GM18511 (cell line): Measurements from ENCODE around the gene AAMDC.
"Not testable (repeated sequence)": the region's sequence is repeated elsewhere in the genome, so short reads cannot be mapped to it uniquely, and the experiment has no call there.

Experiments
- ATAC-seq: cut with Tn5 transposase; IDR thresholded peaks from one replicate; pipeline ENCODE4 v1.9.1; 2021; ENCODE audit warnings: mild to moderate bottlenecking, moderate library complexity; ENCODE audit not compliant: unreplicated experiment

AAMDC gene

DNA sequence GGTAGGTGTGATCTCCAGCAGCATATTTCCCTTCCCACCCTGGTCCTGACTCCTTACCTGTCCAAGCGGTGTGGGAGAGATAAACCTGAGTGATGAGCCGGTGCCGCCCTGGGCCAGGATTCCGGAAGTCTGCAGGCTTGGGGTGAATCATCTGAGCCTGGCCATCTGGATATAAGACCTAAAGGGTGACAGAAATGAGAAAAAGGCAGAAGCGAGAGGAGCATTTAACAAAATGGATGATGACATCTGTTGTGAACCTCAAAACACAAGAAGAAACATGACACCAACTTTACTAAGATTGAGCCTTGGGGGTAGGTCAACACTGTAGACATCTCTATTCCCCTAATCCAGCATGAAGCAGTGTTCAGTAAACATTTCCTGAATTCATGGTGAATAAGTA lies 62.8 kb downstream of the AAMDC start:
- ATAC-seq = no peak

DNA sequence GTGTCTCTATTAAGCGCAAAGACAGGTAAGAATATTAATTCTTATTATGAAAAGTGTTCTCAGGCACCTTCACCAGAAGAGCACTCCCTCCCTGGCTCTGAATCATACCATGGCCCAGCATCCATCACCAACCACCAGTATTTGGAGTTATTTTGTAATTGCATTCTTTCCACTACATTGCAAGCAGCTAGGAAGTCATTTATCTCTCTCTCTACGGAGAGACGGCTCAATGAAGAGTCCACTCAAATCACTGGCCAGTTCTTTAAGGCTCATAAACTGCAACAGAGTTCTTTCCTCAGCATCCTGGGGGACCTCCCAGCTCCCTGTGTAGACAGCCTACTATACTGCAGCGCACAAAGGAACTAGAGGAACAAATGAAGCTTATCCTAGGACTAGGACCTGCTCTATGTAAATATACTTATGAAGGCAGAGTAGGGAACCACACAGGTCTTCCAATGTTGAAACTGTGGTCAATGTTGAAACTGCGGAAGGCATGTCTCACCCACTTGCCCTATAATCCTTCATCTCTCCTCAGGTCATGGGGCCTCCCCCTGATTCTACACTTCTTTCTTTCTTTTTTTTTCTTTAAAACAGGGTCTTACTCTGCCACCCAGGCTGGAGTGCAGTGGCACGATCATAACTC lies 63.4 kb downstream of the AAMDC start:
- ATAC-seq = no peak

DNA sequence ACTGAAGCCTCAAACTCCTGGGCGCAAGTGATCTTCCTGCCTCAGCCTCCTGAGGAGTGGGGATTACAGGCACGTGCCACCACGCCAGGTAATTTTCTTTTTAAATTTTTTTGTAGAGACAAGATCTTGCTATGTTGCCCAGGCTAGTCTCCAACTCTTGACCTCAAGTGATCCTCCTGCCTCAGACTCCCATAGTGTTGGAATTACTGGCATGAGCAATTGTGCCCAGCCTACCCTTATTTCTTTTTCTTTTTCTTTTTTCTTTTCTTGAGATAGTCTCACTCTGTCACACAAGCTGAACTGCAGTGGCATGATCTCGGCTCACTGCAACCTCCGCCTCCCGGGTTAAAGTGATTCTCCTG lies 63.9 kb downstream of the AAMDC start:
- no peak for ATAC-seq

DNA sequence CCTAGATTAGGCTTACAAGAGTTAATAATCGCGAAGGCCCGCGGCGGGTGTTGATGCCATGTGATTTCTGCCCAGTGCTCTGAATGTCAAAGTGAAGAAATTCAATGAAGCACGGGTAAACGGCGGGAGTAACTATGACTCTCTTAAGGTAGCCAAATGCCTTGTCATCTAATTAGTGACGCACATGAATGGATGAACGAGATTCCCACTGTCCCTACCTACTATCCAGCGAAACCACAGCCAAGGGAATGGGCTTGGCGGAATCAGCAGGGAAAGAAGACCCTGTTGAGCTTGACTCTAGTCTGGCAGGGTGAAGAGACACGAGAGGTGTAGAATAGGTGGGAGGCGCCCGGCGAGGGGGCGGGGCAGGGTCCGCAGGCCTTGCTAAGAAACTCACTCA lies 65.5 kb downstream of the AAMDC start:
- ATAC-seq = no peak

DNA sequence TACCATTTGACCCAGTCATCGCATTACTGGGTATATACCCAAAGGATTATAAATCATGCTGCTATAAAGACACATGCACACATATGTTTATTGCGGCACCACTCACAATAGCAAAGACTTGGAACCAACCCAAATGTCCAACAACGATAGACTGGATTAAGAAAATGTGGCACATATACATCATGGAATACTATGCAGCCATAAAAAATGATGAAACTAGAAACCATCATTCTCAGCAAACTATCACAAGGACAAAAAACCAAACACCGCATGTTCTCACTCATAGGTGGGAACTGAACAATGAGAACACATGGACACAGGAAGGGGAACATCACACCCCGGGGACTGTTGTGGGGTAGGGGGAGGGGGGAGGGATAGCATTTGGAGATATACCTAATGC lies 68.1 kb downstream of the AAMDC start:
- not testable (repeated sequence) for ATAC-seq

DNA sequence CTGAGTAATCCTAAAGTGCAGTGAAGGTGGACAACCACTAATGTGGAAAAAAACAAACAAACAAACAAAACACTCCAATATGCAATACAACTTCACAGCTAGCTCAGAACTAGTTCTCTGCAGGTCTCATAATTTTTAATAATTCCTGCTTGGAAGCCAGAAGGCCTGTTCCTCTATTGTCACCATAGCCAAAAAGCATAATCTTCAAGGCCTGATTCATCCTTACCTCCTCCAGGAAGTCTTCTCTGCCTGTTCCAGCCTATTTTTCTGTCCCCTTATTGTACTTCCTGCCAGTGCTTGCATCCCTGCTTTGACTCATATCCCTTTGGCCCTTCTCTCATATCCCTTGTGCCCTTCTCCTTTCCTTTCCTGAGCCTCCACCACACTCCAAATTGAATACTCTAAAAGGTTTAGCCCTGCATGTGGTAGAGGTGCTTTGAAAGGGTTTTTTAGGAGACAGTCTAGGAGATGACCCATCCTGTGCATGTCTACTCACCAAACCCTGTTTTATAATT lies 69.2 kb downstream of the AAMDC start:
- ATAC-seq = not testable (repeated sequence)

DNA sequence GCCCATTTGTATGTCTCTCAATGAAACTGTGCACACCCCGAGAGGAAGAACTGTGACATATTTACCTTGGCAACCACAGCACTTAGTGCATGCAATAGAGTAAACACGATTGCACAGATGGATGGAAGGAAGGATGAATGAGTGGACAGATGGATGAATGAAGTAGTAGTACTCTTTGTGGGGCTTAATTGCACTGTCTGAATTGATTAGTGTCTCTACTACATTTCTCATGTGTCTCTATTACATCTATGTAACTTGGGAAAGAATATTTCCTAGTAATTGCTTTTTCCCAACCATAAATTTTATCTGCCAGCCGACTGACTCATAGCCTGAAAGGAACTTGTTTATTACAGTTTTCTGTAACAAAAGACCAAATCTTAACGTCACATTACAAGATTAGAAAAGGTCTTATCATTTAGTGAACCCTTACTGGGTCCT lies 69.7 kb downstream of the AAMDC start:
- ATAC-seq = not testable (repeated sequence)

DNA sequence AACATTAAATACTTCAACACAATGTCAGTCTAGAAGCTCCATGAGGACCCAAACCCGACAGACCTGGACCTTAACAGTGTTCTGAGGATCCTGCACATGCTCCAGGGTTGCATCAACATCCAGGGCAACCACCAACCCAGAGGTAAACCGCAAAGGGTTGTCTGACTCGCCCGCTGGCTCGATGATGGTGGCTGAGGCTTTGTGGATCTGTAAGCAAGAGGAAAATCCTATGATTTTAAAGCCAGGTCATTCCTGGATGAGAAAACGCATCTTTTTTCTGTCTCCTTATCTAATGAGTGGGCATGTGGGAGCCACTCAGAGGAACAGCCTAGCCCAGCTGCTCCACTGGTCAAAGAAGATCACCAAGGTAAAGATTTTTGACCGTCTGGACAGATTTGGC lies 70.3 kb downstream of the AAMDC start:
- not testable (repeated sequence) for ATAC-seq

DNA sequence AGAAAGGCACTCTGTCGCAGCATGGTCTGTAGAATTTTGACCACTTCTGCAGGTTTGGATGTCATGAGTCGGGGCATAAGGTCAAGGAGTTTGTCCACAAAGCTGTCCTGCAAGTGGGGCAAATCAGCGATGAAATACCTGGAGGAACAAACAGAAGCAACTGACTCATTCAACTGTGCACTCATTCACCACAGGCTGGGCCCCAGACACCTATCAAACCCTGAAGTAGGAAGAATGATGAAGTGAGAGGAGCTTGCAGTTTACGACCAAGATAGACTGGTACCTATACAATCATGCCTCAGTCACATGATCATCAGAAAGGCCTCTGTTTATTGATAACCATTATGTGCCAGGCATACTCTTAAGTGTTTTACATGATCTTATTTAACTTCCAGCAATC lies 70.8 kb downstream of the AAMDC start:
- ATAC-seq = not testable (repeated sequence)

DNA sequence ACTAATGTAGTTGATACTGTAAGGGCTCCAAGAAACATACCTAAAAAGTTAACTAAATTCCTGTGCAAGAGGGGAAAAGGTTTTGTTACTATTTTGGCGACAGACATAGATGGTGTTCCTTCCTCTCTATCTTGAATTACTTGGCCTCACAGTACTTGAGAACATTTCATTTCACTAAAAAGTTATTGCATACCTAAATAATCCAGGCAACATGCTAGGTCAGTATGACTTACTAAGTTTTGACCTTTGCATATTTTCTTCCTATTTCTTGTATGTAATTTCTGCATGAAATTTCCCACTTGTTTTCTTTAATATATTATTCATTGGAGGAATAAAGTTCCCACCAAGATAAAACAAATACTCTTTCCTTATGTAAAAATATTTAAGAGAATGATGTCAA lies 74.0 kb downstream of the AAMDC start:
- not testable (repeated sequence) for ATAC-seq

DNA sequence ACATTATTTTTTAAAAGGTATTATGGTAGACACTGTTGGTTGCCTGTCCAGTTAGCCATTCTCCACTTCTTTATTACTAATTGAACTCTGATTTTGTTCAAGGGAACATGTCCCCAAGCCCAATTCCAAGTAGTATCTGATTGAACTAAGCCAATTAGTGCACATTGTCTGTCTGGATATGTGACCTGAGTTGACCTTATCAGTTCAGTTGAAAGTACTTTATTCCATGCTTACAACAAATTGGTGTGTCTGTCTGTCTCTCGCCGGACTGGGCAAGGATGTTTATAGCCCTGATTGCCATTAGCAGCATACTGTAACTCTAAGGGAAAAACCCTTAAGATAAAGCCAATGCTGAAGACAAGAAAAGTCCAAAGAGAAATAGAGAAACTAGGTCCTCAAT lies 87.9 kb downstream of the AAMDC start:
- ATAC-seq = no peak

DNA sequence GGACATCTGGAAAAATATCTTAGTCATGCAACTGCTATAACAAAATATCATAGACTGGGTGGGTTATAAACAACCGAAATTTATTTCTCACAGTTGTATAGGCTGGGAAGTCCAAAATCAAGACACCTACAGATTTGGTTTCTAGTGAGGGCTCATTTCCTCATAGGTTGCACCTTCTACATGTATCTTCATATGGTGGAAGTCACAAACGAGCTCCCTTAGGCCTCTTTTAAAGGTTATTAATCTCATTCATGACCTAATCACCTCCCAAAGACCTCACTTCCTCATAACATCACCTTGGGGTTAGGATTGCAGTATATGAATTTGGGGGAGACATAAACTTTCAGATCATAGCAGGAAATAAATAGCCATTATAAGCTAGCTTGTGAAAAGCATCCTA lies 88.3 kb downstream of the AAMDC start:
- ATAC-seq = no peak

DNA sequence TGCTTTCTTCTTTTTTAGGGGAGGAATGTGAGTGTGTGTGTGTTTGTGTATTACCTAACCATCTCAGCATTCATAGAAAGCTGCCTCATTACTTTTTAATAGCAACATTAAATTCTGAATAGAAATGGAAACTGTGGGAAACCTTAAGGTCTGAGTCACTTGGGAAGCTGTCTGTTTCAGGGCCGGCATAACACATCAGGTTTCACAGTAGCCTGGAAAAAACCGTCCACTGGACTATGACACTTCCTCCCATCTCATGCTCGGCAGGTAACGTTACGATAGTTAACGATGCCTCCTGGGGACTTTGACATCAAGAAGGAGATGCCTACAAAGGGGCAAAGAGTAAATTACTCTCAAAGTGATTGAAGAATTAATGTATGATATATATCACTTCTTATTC lies 89.9 kb downstream of the AAMDC start:
- not testable (repeated sequence) for ATAC-seq

DNA sequence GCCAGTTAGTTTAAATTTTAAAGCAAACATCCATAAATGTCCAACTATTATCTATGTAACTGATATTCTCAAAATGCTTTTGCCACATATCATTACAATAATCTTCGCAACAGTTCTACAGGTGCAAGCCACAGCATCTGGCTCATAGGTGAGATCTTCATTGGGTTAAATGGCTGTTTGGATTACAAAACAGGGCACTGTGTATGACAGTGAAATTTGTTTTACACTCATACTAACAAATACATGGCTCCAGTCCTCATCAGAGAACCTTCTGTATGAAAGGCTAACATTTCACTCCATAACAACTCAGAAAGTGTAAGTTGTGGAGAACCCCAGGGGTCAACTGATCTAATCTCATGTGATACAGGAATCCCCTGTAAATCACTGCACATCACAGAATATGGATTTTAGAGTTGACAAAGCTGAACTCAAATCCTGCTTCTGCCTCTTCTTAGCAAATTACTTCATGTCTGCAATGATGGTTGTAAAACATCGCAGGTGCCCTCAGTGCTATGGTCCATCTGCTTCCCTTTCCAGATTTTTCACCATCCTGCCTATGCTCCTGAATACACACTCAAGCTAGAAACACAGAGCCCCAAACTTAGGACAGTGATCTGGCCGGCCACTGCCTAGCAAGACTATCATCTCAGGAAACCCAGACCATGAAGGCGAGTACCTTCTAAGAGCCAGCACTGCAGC lies 92.8 kb downstream of the AAMDC start:
- ATAC-seq = not testable (repeated sequence)

DNA sequence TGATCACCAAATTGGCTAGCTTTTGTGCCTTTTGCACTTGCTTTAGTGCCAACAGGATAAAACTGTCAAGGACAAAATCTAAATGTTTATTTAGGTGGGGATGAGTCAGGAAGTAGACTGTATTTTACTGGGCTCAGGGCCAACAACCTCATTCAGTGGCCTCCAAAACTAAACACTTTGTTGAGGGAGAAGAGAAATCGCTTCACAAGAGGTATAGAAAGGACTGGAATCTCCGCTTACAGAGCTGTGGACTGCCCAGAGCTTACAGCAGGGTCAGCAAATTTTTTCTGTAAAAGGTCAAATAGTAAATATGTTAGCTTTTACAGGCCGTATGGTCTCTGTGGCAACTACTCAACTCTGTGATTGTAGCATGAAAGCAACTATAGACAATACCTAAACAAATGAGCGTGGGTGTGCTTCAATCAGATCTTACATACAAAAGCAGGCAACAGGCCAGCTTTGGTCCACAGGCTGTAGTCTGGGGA lies 93.4 kb downstream of the AAMDC start:
- ATAC-seq = not testable (repeated sequence)

DNA sequence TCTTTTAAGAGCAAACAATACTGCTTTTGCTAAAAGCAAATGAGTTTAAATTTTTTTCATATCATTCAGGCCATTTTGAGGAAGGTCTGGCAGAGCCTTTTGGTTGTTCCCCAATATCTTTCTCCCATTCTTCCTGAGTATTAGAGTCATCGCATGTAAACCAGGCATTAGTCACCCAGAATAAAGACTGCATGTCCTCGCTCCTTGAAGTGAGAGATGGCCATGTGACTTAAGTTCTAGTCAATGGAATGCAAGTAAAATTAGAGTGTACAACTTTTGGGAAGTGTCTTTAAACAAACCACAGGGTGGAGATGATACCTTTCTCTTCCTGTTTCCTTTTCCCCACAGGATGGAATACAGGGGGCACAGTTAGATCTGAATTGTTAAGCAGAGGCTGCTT lies 96.8 kb downstream of the AAMDC start:
- ATAC-seq = not testable (repeated sequence)
